ENCODE data around the gene LAD1. TPM values are rescaled to one million over a fixed set of nuclear protein-coding genes. Genes with fewer than 3 reads are reported as not detected.

Gene LAD1
- total RNA-seq, 2 donors from 2014 or later: not detected

DNA sequence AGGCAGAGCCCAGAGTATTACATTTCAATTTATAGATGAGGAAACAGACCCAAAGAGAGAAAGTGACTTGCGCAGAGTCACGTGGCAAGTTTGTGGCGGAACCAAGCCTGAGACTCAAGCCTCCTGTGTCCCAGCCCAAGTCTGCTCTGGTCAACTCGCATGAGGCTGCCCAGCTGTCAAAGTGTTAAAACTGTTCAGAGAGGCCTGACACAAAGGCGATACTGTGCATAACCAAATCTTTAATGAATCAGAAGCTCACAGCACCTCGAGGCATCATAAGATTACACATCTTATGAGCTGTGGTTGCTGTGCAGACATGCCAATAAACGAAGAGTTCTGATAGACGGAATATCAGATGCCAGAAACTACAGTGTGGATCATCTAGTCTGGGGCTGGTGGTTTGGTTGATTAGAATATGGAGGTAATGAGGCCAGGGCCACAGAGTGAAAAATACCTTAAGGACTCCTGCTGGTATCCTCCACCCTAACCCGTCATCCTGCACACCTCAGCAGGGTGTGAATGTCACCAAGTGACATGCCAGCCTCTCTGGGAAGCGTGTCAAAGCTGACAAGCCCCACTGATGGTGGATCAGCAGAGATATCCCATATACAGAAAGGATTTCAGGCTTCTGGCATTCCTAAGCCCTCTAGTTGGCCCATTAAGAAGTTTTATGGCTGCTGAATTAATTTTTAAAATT lies 63.8 kb downstream of the LAD1 start:
- Mint-ChIP-seq H3K4me3 (no peak overlapping the region), H3K36me3 (no peaks in the 10 kb centered on the region), H3K27me3 (peaks cover 6 to 16% of the 10 kb centered on the region in 2 donors), H3K27ac (no peak overlapping the region), H3K9me3 (no peaks in the 10 kb centered on the region), H3K4me1 (ENCODE audit: low read depth in 2 of 2) (no peaks in the 10 kb centered on the region)
- ATAC-seq: no peak
- DNase-seq (ENCODE audit: low spot score): no peak

DNA sequence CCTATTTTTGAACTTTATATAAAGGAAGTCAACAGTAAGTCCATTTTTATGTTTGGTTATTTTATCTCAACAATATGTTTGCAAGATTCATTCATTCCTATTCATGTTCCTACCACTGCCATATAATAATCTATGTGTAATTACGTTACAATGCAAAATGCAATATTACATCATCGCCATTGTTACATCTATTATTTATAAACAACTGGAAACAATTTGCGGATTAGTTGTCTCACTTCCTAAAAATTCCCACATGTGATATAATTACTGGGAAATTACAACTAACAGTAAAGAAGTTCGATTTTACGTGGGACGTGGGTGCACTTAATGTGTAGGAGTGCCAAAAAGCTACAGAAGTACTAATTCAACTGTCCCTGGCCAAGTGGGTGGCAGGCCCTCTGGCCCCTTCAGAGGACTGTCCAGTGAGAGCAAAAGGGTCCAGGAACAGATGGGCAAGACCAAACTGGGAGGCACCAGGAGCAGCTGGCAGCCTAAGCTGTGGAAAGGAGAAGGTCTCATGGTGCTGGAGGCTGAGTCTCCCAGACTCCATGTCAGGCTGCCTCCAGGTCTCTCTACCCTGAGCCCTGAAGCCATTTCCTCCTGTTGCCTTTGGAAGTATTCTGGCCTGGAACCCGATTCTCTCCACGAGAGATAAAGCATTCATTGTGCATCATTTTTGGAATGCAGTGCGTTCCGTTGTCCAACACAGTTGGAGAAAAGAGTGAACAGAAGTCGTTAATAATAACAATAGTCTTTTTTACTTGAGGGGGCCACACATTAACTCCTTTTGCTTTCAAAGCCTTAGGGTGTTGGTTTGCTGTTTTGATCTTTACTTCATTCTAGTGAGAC lies 64.6 kb downstream of the LAD1 start:
- ATAC-seq (no peak), DNase-seq (ENCODE audit: low spot score) (no peak)
- H3K9me3 Mint-ChIP-seq: no peaks in the 10 kb centered on the region
- H3K4me3 Mint-ChIP-seq: no peak overlapping the region
- no peak overlapping the region for H3K27ac Mint-ChIP-seq
- peaks cover 5 to 10% of the 10 kb centered on the region in 2 donors for H3K27me3 Mint-ChIP-seq
- H3K4me1 Mint-ChIP-seq (ENCODE audit: low read depth in 2 of 2): no peaks in the 10 kb centered on the region
- no peaks in the 10 kb centered on the region for H3K36me3 Mint-ChIP-seq

DNA sequence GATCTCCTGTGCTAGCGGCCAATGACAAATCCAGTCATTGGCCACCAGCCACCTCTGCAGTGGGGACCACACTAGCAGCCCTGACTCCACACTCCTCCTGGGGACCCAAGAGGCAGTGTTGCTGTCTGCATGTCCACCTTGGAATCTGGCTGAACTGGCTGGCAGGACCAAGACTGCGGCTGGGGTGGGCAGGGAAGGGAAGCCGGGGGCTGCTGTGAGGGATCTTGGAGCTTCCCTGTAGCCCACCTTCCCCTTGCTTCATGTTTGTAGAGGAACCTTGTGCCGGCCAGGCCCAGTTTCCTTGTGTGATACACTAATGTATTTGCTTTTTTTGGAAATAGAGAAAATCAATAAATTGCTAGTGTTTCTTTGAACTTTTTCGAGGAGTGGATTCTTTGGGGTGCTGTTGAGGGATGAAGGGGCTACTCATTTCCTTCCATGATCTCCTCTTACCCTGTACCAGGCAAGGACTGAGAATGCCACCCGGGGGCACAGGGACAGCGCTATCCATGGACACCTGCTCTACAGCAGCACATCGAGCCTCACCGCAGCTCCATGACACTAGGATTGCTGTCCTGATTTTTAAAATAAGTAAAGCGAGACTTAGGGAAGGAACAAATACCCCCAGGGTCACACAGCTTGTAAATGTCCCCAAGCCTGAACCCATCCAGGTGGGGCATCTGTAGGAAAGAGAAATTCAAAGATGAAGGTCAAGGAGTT lies 66.3 kb downstream of the LAD1 start:
- Mint-ChIP-seq H3K9me3 (no peaks in the 10 kb centered on the region), H3K4me3 (no peak overlapping the region), H3K36me3 (no peaks in the 10 kb centered on the region), H3K4me1 (ENCODE audit: low read depth in 2 of 2) (no peaks in the 10 kb centered on the region), H3K27me3 (no peaks in the 10 kb centered on the region), H3K27ac (no peak overlapping the region)
- DNase-seq (ENCODE audit: low spot score): no peak
- ATAC-seq: no peak

- Mint-ChIP-seq H3K27ac (no peak overlapping the region), H3K36me3 (no peaks in the 10 kb centered on the region)
Measured at GRCh38 chr1:201332021-201332420, 67.1 kb downstream of the LAD1 start.

DNA sequence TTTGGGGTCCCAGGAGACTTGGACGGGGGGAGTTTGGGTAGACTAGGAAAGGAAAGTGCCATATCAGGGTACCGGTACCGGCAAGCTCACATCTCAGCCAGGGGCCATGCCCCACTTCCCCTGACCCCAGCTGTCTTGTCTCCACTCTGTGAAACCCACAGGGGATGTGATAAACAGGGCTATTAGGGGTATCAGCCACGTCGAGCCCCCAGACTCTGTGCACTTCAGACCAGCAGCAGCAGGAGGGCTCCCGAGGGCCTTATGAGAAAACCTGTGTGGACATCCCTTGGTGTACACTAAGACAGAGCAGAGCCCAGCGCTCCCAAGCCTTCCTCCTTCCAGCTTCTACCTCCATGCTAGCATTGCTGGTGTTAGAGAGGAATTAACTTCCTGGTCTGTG lies 68.0 kb downstream of the LAD1 start:
- ATAC-seq: no peak
- DNase-seq (ENCODE audit: low spot score): no peak
- Mint-ChIP-seq H3K36me3 (no peaks in the 10 kb centered on the region), H3K27ac (no peak overlapping the region), H3K27me3 (peaks cover 0 to 9% of the 10 kb centered on the region in 2 donors), H3K9me3 (no peaks in the 10 kb centered on the region), H3K4me1 (ENCODE audit: low read depth in 2 of 2) (no peaks in the 10 kb centered on the region), H3K4me3 (no peak overlapping the region)

More at GRCh38 chr1:201332021-201332420, 67.1 kb downstream of the LAD1 start:
- ATAC-seq (no peak), DNase-seq (ENCODE audit: low spot score) (no peak)
- Mint-ChIP-seq H3K4me3 (no peak overlapping the region), H3K27me3 (peaks cover 0 to under 1% of the 10 kb centered on the region in 2 donors), H3K4me1 (ENCODE audit: low read depth in 2 of 2) (no peaks in the 10 kb centered on the region), H3K9me3 (no peaks in the 10 kb centered on the region)

Other genes starting within 250 kb of the LAD1 start
- 10 to 100 TPM; 15.6 to 21.5 TPM for gene TMEM9, start 244.8 kb downstream of the LAD1 start, total RNA-seq
- gene IGFN1, start 208.5 kb downstream of the LAD1 start, total RNA-seq: not detected
- gene PKP1, start 115.8 kb downstream of the LAD1 start, total RNA-seq: not detected
- gene TNNT2, start 21.6 kb downstream of the LAD1 start, total RNA-seq: not detected
- not detected for gene TNNI1, start 22.4 kb upstream of the LAD1 start, total RNA-seq
- gene PHLDA3, start 69.9 kb upstream of the LAD1 start, total RNA-seq: 1 to 10 TPM; 2.7 to 3.3 TPM
- 10 to 100 TPM; 41.6 to 57.8 TPM for gene CSRP1, start 107.8 kb upstream of the LAD1 start, total RNA-seq
- 1 to 10 TPM in 1 of 2 donors, under 1 TPM in 1; 0.21 to 1.2 TPM for gene NAV1, start 139.8 kb upstream of the LAD1 start, total RNA-seq